K562 (cell line): Measurements from ENCODE around the gene SCRN1. TPM values are rescaled to one million over a fixed set of nuclear protein-coding genes. Genes with fewer than 3 reads are reported as not detected.

ENCODE experiments used
- ATAC-seq: fragments of 200-7000 bp; cut with Tn5 transposase; 3 replicates; pipeline ENCODE4 v1.9.1; 2020; ENCODE audit warnings: moderate library complexity
- BruUV-seq: library from RNA; stranded (reverse); fragments of 400-500 nt; replicated peaks from 2 replicates; lab custom pipeline; 2021; lab: Mats Ljungman, UMichigan
- CTCF ChIA-PET: fragments of 300-600 bp; formaldehyde crosslinking; extraction: SDS; loops from one replicate; lab custom pipeline; 2021; ENCODE audit warnings: low intra/inter-chr PET ratio; lab: Yijun Ruan, JAX
- POLR2A ChIA-PET: fragments of 300-600, 350-650 bp; sonication (Branson Sonifier 250); formaldehyde crosslinking; extraction: SDS; loops from one replicate; lab custom pipeline; 2021; ENCODE audit warnings: antibody characterized with exemption, inconsistent platforms; lab: Yijun Ruan, JAX
- DNase-seq, 4 experiments: peaks; one replicate each; pipeline versions ENCODE4 v3.0.0 to v3.0.0-alpha.2; 2011 to 2018; ENCODE audit warnings: low spot score in 3 of 4, mixed read lengths in 3 of 4; ENCODE audit errors: extremely low read depth in 1 of 4
- FAIRE-seq: peaks from 2 replicates; lab custom pipeline; 2011; peaks lifted over from hg19 to GRCh38; lab: Jason Lieb, UNC
- H2AFZ ChIP-seq: 2 replicates; pipeline ENCODE4 v1.6.0; 2011; ENCODE audit warnings: low read depth, low read length, control low read depth, inconsistent platforms
- H3K27ac ChIP-seq: fragments of 200-600 bp; 3 replicates; pipeline ENCODE4 v1.8.0; 2011; ENCODE audit warnings: low read depth, mild to moderate bottlenecking, control low read depth, inconsistent platforms, low read length, moderate library complexity, mixed read lengths; ENCODE audit errors: extremely low read depth
- H3K27me3 ChIP-seq, 2 experiments: fragments of 300-600 bp in 1 of 2; 2 replicates in 1 of 2; 3 replicates in 1 of 2; pipeline versions ENCODE4 v1.6.0 to v1.8.0; 2011; ENCODE audit warnings: inconsistent platforms in 2 of 2, low read length in 2 of 2, mild to moderate bottlenecking in 1 of 2, mixed read lengths in 1 of 2, moderate library complexity in 1 of 2; ENCODE audit not compliant: control insufficient read depth in 2 of 2, insufficient read depth in 2 of 2
- H3K36me3 ChIP-seq: fragments of 300-600 bp; 3 replicates; pipeline ENCODE4 v1.8.0; 2011; ENCODE audit warnings: mild to moderate bottlenecking, low read length, inconsistent platforms; ENCODE audit not compliant: control insufficient read depth, insufficient read depth
- H3K4me1 ChIP-seq, 2 experiments: fragments of 200-600 bp in 1 of 2; replicated peaks in 1 of 2; 2 replicates in 1 of 2; 3 replicates in 1 of 2; pipeline versions ENCODE4 v1.5.1 to v1.8.0; 2011; ENCODE audit warnings: inconsistent platforms in 2 of 2, low read length in 2 of 2, mild to moderate bottlenecking in 1 of 2, mixed read lengths in 1 of 2, moderate library complexity in 1 of 2; ENCODE audit not compliant: control insufficient read depth in 2 of 2, insufficient read depth in 2 of 2
- H3K4me2 ChIP-seq: 2 replicates; pipeline ENCODE4 v1.6.1; 2011; ENCODE audit warnings: low read length, control low read depth, inconsistent platforms, mixed read lengths; ENCODE audit not compliant: insufficient read depth
- H3K4me3 ChIP-seq: fragments of 200-600 bp; sonication (generic), shearing (Covaris generic); 2 replicates; pipeline ENCODE4 v1.5.1; 2016; ENCODE audit warnings: control low read depth, inconsistent platforms
- H3K79me2 ChIP-seq: fragments of 200-600 bp; 3 replicates; pipeline ENCODE4 v1.8.0; 2011; ENCODE audit warnings: low read length, inconsistent platforms; ENCODE audit not compliant: control insufficient read depth, insufficient read depth
- H3K9ac ChIP-seq, 2 experiments: 2 replicates each; pipeline versions ENCODE4 v1.6.0 to v1.6.1; 2011; ENCODE audit warnings: low read depth in 2 of 2, low read length in 2 of 2, control low read depth in 1 of 2, inconsistent platforms in 1 of 2, mild to moderate bottlenecking in 1 of 2, mixed read lengths in 1 of 2; ENCODE audit not compliant: insufficient read depth in 1 of 2
- H3K9me1 ChIP-seq: one replicate; pipeline ENCODE4 v1.6.0; 2011; ENCODE audit warnings: inconsistent platforms, mild to moderate bottlenecking, low read length, moderate library complexity; ENCODE audit not compliant: control insufficient read depth, insufficient read depth
- H3K9me3 ChIP-seq: replicated peaks from 2 replicates; pipeline ENCODE4 v1.5.1; 2011; ENCODE audit warnings: low read depth, low read length, inconsistent platforms; ENCODE audit not compliant: control insufficient read depth, insufficient read depth
- H4K20me1 ChIP-seq: replicated peaks from 2 replicates; pipeline ENCODE4 v1.6.1; 2011; ENCODE audit warnings: low read length, inconsistent platforms, mixed read lengths; ENCODE audit not compliant: control insufficient read depth, insufficient read depth
- EHMT2 ChIP-seq: fragments of 450-650 bp; IDR thresholded peaks from 2 replicates; pipeline ENCODE4 v1.6.1; 2018; ENCODE audit warnings: antibody characterized with exemption
- FOSL1 ChIP-seq: fragments of 200-800 bp; sonication (Bioruptor generic); conservative IDR thresholded peaks from 2 replicates; pipeline ENCODE4 v1.6.1; 2016; ENCODE audit warnings: missing genetic modification characterization, missing compliant biosample characterization
- JUN ChIP-seq, 2 experiments: sonication (generic) in 1 of 2; formaldehyde crosslinking in 1 of 2; IDR thresholded peaks; 2 replicates each; pipeline versions ENCODE4 v1.6.1 to v1.8.0; 2012 to 2022; ENCODE audit warnings: borderline replicate concordance in 2 of 2, mild to moderate bottlenecking in 2 of 2, improper control_type of control experiment in 1 of 2, low read depth in 1 of 2, low read length in 1 of 2, missing genetic modification reagents in 1 of 2
- JUND ChIP-seq, 2 experiments: IDR thresholded peaks; 2 replicates in 1 of 2; 3 replicates in 1 of 2; pipeline ENCODE4 v1.6.1; 2011; ENCODE audit warnings: borderline replicate concordance in 2 of 2, low read depth in 2 of 2, low read length in 2 of 2, improper control_type of control experiment in 1 of 2, missing biosample characterization in 1 of 2, missing genetic modification characterization in 1 of 2, missing genetic modification reagents in 1 of 2
- MTA3 ChIP-seq: fragments of 450-650 bp; formaldehyde crosslinking; IDR thresholded peaks from 2 replicates; pipeline ENCODE4 v1.6.1; 2017; ENCODE audit warnings: mild to moderate bottlenecking, borderline replicate concordance
- SPI1 ChIP-seq: IDR thresholded peaks from 2 replicates; pipeline ENCODE4 v1.6.1; 2011; ENCODE audit warnings: low read depth, low read length, control low read depth, borderline replicate concordance
- TEAD1 ChIP-seq, 2 experiments: fragments of 450-650 bp in 1 of 2; sonication (generic) in 1 of 2; formaldehyde crosslinking; IDR thresholded peaks; 2 replicates each; pipeline versions ENCODE4 v1.4.0 to v1.8.0; 2020 to 2022; ENCODE audit warnings: mild to moderate bottlenecking in 2 of 2, missing genetic modification reagents in 1 of 2
- TEAD4 ChIP-seq, 2 experiments: sonication (generic) in 1 of 2; formaldehyde crosslinking in 1 of 2; IDR thresholded peaks; 2 replicates each; pipeline versions ENCODE4 v1.6.1 to v1.8.0; 2012 to 2022; ENCODE audit warnings: borderline replicate concordance in 1 of 2, inconsistent platforms in 1 of 2, low read length in 1 of 2, mild to moderate bottlenecking in 1 of 2, missing genetic modification reagents in 1 of 2
- YY1 ChIP-seq, 3 experiments: IDR thresholded peaks; 2 replicates each; pipeline ENCODE4 v1.6.1; 2011; ENCODE audit warnings: low read length in 2 of 3, mild to moderate bottlenecking in 2 of 3, moderate library complexity in 2 of 3, borderline replicate concordance in 1 of 3, control low read depth in 1 of 3, low read depth in 1 of 3; ENCODE audit not compliant: insufficient read depth in 3 of 3, insufficient replicate concordance in 2 of 3, control insufficient read depth in 1 of 3, insufficient read length in 1 of 3; ENCODE audit errors: extremely low read depth in 1 of 3
- ZNF384 ChIP-seq: IDR thresholded peaks from 2 replicates; pipeline ENCODE4 v1.6.1; 2012; ENCODE audit warnings: low read depth, low read length, improper control_type of control experiment
- WGBS: fragments of 100-300 bp; shearing (Covaris generic); methylation state at CpG from one replicate; pipeline ENCODE4 v1.1.6; 2016; ENCODE audit warnings: low coverage, mixed read lengths; ENCODE audit not compliant: insufficient coverage; ENCODE audit errors: missing lambda C conversion rate; 5-methylcytosine and 5-hydroxymethylcytosine counted together
- in situ Hi-C: fragments of 300-500 bp; cut with MboI; formaldehyde crosslinking; loops from 4 replicates; pipeline ENCODE4 v1.15.0; 2018; ENCODE audit warnings: inconsistent platforms, mixed read lengths
- intact Hi-C: fragments of 100-400 bp; cut with micrococcal nuclease; formaldehyde crosslinking; loops from 2 replicates; pipeline ENCODE4 v1.14.2; 2022
- polyA plus RNA-seq, 8 experiments: library from polyadenylated mRNA; depleted of rRNA in 4 of 8; stranded (reverse) in 5 of 8; unstranded in 3 of 8; fragments of >200 nt; fragmentation: Nextera tagmentation in 2 of 8; fragmentation: Illumina TruSeq in 1 of 8; extraction: Ambion mirVana in 2 of 8; extraction: Trizol in 1 of 8; gene quantifications; 2 replicates each; pipeline versions ENCODE4 v1.2.1 to v1.2.3, GENCODE V29; 2011 to 2014; ENCODE audit warnings: inconsistent platforms in 1 of 8, missing spikeins in 1 of 8
- total RNA-seq, 7 experiments: library from RNA; depleted of rRNA in 6 of 7; stranded (reverse); fragments of >200 nt in 6 of 7; fragmentation: Illumina TruSeq in 2 of 7; extraction: Trizol in 2 of 7; gene quantifications; 2 replicates each; pipeline versions ENCODE4 v1.2.1 to v1.2.3, GENCODE V29; 2011 to 2021; ENCODE audit warnings: low replicate concordance in 1 of 7
- TF ChIP-seq, protein P1 (sequence below), 2 experiments: fragments of 450-650 bp in 1 of 2; sonication (generic) in 1 of 2; formaldehyde crosslinking in 1 of 2; IDR thresholded peaks in 1 of 2; conservative IDR thresholded peaks in 1 of 2; 2 replicates each; pipeline versions ENCODE4 v1.6.1 to v1.8.1; 2016 to 2023; ENCODE audit warnings: mild to moderate bottlenecking in 2 of 2, moderate library complexity in 2 of 2, inconsistent platforms in 1 of 2, missing genetic modification reagents in 1 of 2
- TF ChIP-seq, protein P2 (sequence below), 2 experiments: fragments of 450-650 bp; conservative IDR thresholded peaks; 2 replicates each; pipeline ENCODE4 v1.6.1; 2017; ENCODE audit warnings: mild to moderate bottlenecking in 2 of 2, moderate library complexity in 2 of 2
- TF ChIP-seq, protein P3 (sequence below): fragments of 450-650 bp; formaldehyde crosslinking; IDR thresholded peaks from 2 replicates; pipeline ENCODE4 v1.4.0; 2020; ENCODE audit warnings: mild to moderate bottlenecking, moderate library complexity

The SCRN1 gene
- total and polyA plus RNA-seq, 9 of the 15 experiments (the other 6 are each of a cell fraction or from before 2014, with no cell fraction given) = 0.13 to 1.4 (median 0.20) TPM

GRCh38 chr7:29987811-29988317, 1.7 kb downstream of the SCRN1 start:
- Histone ChIP-seq H3K4me2 (no peak overlapping the region; the same call in 1 of the 2 replicates), H3K27ac (no peak overlapping the region)
- no TSS peak for BruUV-seq
- no peak for FAIRE-seq
- DNase-seq = no peak
- TF ChIP-seq YY1 (IDR thresholded peaks at IDR 0.05; ENCODE audit: borderline replicate concordance in 1 of 3, control insufficient read depth in 1 of 3, extremely low read depth in 1 of 3, insufficient read depth in 3 of 3, insufficient read length in 1 of 3, insufficient replicate concordance in 2 of 3, low read depth in 1 of 3, low read length in 2 of 3) = peak in 2 of 3 experiments; percentile 17 to 65
- TF ChIP-seq JUN (IDR thresholded peaks at IDR 0.05; ENCODE audit: borderline replicate concordance, low read depth, low read length) = 0 out of 2 replicates have a peak, but pooled peaks have one; percentile 14
- no peak for TF ChIP-seq JUN (CRISPR knock-in tag; IDR thresholded peaks at IDR 0.05; ENCODE audit: borderline replicate concordance)
- peak; percentile 57 for TF ChIP-seq FOSL1 (tag)
- TF ChIP-seq TEAD4 (IDR thresholded peaks at IDR 0.05; ENCODE audit: low read length) = peak; percentile 61
- TF ChIP-seq TEAD4 (CRISPR knock-in tag; IDR thresholded peaks at IDR 0.05; ENCODE audit: borderline replicate concordance) = no peak
- TF ChIP-seq, protein P1, sequence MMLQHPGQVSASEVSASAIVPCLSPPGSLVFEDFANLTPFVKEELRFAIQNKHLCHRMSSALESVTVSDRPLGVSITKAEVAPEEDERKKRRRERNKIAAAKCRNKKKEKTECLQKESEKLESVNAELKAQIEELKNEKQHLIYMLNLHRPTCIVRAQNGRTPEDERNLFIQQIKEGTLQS (IDR thresholded peaks at IDR 0.05) = peak; percentile 70
- TF ChIP-seq, protein P1 (CRISPR knock-in tag; conservative IDR thresholded peaks at IDR 0.05) = no peak
- TF ChIP-seq, protein P2, sequence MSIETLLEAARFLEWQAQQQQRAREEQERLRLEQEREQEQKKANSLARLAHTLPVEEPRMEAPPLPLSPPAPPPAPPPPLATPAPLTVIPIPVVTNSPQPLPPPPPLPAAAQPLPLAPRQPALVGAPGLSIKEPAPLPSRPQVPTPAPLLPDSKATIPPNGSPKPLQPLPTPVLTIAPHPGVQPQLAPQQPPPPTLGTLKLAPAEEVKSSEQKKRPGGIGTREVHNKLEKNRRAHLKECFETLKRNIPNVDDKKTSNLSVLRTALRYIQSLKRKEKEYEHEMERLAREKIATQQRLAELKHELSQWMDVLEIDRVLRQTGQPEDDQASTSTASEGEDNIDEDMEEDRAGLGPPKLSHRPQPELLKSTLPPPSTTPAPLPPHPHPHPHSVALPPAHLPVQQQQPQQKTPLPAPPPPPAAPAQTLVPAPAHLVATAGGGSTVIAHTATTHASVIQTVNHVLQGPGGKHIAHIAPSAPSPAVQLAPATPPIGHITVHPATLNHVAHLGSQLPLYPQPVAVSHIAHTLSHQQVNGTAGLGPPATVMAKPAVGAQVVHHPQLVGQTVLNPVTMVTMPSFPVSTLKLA (conservative IDR thresholded peaks at IDR 0.05) = no peak
- TF ChIP-seq JUND (IDR thresholded peaks at IDR 0.05; ENCODE audit: borderline replicate concordance, low read depth, low read length) = peak; percentile 71
- TF ChIP-seq JUND (tag; IDR thresholded peaks at IDR 0.05; ENCODE audit: borderline replicate concordance, low read depth, low read length) = peak; percentile 77; the same call in 2 of the 3 replicates
- TF ChIP-seq SPI1 = 0 out of 2 replicates have a peak, but pooled peaks have one; percentile 12
- 0 out of 4 replicates have a peak, but pooled peaks of 1 of the 2 experiments have one; percentile 50 for TF ChIP-seq TEAD1 (CRISPR knock-in tag; IDR thresholded peaks at IDR 0.05)
- TF ChIP-seq, protein P3, sequence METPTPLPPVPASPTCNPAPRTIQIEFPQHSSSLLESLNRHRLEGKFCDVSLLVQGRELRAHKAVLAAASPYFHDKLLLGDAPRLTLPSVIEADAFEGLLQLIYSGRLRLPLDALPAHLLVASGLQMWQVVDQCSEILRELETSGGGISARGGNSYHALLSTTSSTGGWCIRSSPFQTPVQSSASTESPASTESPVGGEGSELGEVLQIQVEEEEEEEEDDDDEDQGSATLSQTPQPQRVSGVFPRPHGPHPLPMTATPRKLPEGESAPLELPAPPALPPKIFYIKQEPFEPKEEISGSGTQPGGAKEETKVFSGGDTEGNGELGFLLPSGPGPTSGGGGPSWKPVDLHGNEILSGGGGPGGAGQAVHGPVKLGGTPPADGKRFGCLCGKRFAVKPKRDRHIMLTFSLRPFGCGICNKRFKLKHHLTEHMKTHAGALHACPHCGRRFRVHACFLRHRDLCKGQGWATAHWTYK (CRISPR knock-in tag) = no peak
- TF ChIP-seq ZNF384 = peak; percentile 66
- no peak for TF ChIP-seq MTA3
- TF ChIP-seq EHMT2 = peak; percentile 73; the same call in 1 of the 2 replicates
- TF ChIP-seq, all 486 proteins: peak for 10
- Histone ChIP-seq H3K9ac (no peak overlapping the region), H3K36me3 (no peaks in the 10 kb centered on the region), H3K9me3 (no peaks in the 10 kb centered on the region; the same call in 1 of the 2 replicates), H4K20me1 (no peaks in the 10 kb centered on the region), H2AFZ (peak overlapping the region; percentile 81), H3K79me2 (no peaks in the 10 kb centered on the region), H3K4me1 (peaks cover 0 to 6% of the 10 kb centered on the region in 2 experiments; a peak in 2 of 5 replicates), H3K9me1 (no peaks in the 10 kb centered on the region), H3K27me3 (peaks cover 2 to 8% of the 10 kb centered on the region in 2 experiments; a peak in 2 of 5 replicates), H3K4me3 (no peak overlapping the region)
- intact Hi-C loops (no loop called here), in situ Hi-C loops (no loop called here)
- CTCF ChIA-PET = no interaction called here
- POLR2A ChIA-PET = interaction anchor here (0.5 to 0.7 kb wide), 2 partner anchors 20 to 74 kb away, joined by 3 read pairs; no protein-coding TSS in a partner anchor
- ATAC-seq = no peak
- 10% methylated on average over 8 of the region's 8 CpGs for WGBS
